Kidney epithelial cell (primary cell): ENCODE data around the gene HDAC7. TPM values are rescaled to one million over a fixed set of nuclear protein-coding genes. Genes with fewer than 3 reads are reported as not detected.

Experiments used
- DNase-seq: peaks from one replicate; pipeline ENCODE4 v3.0.0-alpha.2; 2010; ENCODE audit warnings: low read depth
- H3K27me3 ChIP-seq: 2 replicates; pipeline ENCODE4 v1.6.0; 2011; ENCODE audit warnings: low read length; ENCODE audit not compliant: control insufficient read depth, insufficient read depth
- H3K36me3 ChIP-seq: 2 replicates; pipeline ENCODE4 v1.5.1; 2011; ENCODE audit warnings: low read length; ENCODE audit not compliant: control insufficient read depth, insufficient read depth
- H3K4me3 ChIP-seq: 2 replicates; pipeline ENCODE4 v1.5.1; 2011; ENCODE audit warnings: low read depth, mild to moderate bottlenecking, control low read depth, low read length
- total RNA-seq: library from RNA; depleted of rRNA; stranded (reverse); fragments of >200 nt; gene quantifications from 2 replicates; pipeline ENCODE4 v1.2.3, GENCODE V29; 2015
- TF ChIP-seq, protein P1 (sequence below): IDR thresholded peaks from 2 replicates; pipeline ENCODE4 v1.5.1; 2011; ENCODE audit warnings: mild to moderate bottlenecking, moderate library complexity, low read length, control low read depth, inconsistent platforms; ENCODE audit not compliant: insufficient read depth, poor library complexity, severe bottlenecking

The HDAC7 gene
- total RNA-seq, 1 donor from 2014 or later = 52.1 TPM

DNA sequence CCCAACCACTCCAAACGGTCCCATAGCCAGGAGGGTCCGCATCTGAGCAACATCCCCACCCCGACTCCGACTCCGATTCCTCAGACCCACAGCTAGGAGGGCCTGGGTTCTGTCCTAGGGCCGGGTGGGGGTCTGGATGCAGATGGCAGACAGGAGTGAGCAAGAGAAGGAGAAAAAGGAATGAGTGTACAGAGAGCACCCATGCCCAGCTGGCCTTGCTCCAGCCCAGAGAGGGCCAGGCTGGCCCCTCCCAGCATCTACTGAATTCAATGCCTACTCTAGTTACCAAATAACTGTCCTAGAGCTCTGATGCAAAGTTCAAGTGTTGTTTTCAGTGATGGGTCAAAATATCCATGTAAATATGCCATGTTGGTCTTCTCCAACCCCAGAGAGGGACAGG, 44.3 kb upstream of the HDAC7 start:
- Histone ChIP-seq H3K4me3 (no peak overlapping the region), H3K27me3 (no peaks in the 10 kb centered on the region), H3K36me3 (peaks cover 1% of the 10 kb centered on the region)
- TF ChIP-seq, protein P1, sequence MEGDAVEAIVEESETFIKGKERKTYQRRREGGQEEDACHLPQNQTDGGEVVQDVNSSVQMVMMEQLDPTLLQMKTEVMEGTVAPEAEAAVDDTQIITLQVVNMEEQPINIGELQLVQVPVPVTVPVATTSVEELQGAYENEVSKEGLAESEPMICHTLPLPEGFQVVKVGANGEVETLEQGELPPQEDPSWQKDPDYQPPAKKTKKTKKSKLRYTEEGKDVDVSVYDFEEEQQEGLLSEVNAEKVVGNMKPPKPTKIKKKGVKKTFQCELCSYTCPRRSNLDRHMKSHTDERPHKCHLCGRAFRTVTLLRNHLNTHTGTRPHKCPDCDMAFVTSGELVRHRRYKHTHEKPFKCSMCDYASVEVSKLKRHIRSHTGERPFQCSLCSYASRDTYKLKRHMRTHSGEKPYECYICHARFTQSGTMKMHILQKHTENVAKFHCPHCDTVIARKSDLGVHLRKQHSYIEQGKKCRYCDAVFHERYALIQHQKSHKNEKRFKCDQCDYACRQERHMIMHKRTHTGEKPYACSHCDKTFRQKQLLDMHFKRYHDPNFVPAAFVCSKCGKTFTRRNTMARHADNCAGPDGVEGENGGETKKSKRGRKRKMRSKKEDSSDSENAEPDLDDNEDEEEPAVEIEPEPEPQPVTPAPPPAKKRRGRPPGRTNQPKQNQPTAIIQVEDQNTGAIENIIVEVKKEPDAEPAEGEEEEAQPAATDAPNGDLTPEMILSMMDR = no peak
- no peak for DNase-seq

DNA sequence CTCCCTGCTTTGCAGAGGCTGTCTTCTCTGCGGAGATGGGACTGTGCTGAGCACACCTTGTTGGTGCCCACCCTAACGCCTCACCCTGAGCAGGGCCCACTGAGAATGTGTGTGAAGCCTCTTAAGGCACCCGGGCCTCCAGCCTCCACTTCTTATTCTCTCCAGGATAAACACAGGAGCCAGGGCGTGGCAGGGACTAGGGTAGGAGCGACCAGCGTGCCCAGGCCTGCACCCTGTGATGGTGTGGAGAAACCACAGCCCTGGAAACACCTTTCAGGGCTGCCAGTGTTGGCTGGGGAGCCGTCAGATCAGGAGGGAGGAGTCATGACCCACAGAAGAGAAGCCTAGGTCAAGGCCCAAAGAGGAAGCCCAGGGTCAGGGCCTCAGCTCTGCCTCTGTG, 43.8 kb upstream of the HDAC7 start:
- H3K36me3 ChIP-seq = peaks cover 1% of the 10 kb centered on the region
- no peak for DNase-seq
- no peaks in the 10 kb centered on the region for H3K27me3 ChIP-seq
- H3K4me3 ChIP-seq = no peak overlapping the region
- TF ChIP-seq, protein P1 = no peak

DNA sequence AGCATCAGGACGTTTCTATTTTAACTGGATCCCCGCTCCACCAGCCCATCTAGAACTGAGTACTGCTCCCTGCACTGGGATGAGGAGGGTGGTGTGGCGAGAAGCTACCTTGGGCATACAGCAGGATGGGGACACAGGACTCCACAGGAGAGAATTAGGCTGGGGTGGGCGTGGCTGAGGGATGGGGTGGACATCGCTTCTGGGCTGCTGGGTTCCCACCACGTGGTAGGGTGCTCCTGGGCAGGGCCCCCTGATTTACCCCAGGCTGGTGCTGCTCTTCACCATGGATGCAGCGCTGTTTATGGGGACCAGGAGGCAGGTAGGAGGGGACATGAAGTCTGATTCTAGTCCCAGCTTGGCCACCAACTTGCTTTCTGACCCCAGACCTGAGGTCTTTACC, 43.2 kb upstream of the HDAC7 start:
- Histone ChIP-seq H3K4me3 (no peak overlapping the region), H3K36me3 (peaks cover 1% of the 10 kb centered on the region), H3K27me3 (no peaks in the 10 kb centered on the region)
- DNase-seq = no peak
- TF ChIP-seq, protein P1 = no peak

DNA sequence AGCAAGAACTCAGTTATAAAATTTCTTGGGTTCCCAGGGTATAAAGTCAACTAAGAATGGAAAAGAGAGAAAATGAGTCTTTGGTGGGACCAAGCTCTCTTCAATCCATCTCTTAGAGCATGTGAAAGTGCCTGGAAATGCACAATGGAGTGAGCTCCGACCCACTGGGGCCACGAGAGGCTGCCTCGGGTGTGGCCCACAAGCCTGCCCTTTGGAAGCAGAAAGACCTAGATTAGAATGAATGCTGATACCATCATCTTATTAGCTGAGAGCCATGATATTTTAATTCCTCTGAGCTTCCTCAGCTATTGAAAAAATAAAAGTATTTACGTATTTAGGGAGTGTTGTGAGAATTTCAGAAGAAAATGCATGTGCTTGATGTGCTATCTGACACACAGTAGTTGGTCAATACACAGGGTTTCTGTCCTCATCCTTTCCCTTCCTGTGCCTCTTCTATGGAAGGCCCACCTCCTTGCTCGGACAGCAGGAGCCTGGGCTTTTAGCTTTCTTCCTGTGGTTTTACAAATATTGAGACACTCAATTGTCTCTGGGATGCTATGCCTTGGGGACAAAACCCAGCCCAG, 42.6 kb upstream of the HDAC7 start:
- H3K4me3 ChIP-seq = no peak overlapping the region
- H3K27me3 ChIP-seq = no peaks in the 10 kb centered on the region
- DNase-seq = no peak
- H3K36me3 ChIP-seq = peaks cover 1% of the 10 kb centered on the region
- TF ChIP-seq, protein P1 = no peak

DNA sequence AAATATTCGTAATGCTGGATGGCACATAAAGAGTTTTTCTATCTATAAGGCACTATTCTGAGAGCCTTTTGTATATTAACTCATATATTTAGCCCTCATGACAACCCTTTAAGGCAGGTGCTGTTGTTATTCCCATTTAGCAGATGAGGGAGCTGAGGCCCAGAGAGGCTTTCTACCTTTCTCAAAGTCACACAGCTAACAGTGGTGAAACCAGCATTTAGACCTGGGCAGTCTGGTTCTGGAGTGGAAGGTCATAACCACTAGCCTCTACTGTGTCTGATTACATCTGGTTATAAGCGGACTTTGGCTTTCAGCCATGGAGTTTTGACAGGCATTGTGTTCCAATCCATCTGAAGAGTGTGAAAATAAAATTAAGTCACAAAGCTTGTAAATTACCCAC, 41.2 kb upstream of the HDAC7 start:
- TF ChIP-seq, protein P1 = no peak
- Histone ChIP-seq H3K27me3 (no peaks in the 10 kb centered on the region), H3K36me3 (peaks cover 1% of the 10 kb centered on the region), H3K4me3 (no peak overlapping the region)
- no peak for DNase-seq

DNA sequence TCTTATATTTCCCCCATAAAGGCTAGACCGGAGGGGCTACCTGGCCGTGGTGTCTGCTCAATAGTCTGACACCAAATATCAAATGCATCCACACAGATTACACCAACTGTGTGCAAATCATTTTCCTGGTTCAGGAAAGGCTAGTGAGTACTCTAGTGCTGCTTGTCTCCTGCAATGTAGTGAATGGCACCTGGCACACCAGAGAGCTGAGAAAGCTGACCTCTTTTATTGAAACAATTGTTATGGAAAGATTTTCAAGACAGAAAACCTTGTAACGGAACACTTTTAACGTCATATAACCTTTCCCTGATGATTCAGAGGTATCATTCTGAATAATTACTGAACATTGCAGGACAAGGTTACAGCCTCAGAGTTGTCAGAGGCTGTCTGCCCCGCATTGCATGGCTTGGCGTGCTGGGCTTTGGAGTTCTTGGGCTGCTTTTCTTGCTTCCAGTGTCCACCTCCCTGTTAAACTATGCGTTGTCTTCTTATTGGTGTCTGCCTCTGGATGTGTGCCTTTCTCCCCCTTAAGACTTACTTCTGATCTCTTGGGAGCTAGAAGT, 40.7 kb upstream of the HDAC7 start:
- TF ChIP-seq, protein P1 = no peak
- DNase-seq = no peak
- H3K36me3 ChIP-seq = peaks cover 1% of the 10 kb centered on the region
- no peaks in the 10 kb centered on the region for H3K27me3 ChIP-seq
- no peak overlapping the region for H3K4me3 ChIP-seq
